GM12891 (cell line): ENCODE measurements around the gene MRPL44.

Source experiments
- POLR2A ChIP-seq: IDR thresholded peaks from 2 replicates; pipeline ENCODE4 v1.6.1; 2011; ENCODE audit warnings: low read depth, low read length, control low read depth
- POLR2AphosphoS5 ChIP-seq: IDR thresholded peaks from 2 replicates; pipeline ENCODE4 v1.6.1; 2011; ENCODE audit warnings: low read depth, low read length, control low read depth
- POU2F2 ChIP-seq: IDR thresholded peaks from 2 replicates; pipeline ENCODE4 v1.6.1; 2011; ENCODE audit warnings: low read depth, mild to moderate bottlenecking, control low read depth, low read length, moderate library complexity
- SPI1 ChIP-seq: IDR thresholded peaks from 2 replicates; pipeline ENCODE4 v1.6.1; 2011; ENCODE audit warnings: low read depth, low read length, control low read depth

DNA sequence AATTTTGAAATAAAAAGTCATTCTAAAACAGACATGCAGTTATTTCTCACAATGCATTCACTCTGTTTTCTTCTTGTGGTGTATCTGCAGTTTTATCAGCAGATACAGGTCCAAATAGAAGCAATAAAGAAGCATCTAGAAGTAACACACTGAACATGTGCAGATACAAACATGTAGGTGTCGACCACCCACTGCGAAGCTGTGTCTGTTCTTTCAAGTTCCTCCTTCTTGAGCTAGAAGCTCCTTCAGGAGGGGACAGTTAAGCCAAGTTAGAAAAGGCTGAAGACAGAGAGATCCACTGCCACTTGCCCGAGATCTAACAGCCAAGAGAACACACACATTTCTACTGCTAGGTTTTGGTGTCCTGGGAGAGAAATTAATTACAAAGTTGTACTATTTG lies 42.2 kb upstream of the MRPL44 start:
- no peak for TF ChIP-seq SPI1
- no peak for TF ChIP-seq POLR2A
- no peak for TF ChIP-seq POLR2AphosphoS5
- no peak for TF ChIP-seq POU2F2
